Measurements from ENCODE around the gene CTH.

CTH gene

DNA sequence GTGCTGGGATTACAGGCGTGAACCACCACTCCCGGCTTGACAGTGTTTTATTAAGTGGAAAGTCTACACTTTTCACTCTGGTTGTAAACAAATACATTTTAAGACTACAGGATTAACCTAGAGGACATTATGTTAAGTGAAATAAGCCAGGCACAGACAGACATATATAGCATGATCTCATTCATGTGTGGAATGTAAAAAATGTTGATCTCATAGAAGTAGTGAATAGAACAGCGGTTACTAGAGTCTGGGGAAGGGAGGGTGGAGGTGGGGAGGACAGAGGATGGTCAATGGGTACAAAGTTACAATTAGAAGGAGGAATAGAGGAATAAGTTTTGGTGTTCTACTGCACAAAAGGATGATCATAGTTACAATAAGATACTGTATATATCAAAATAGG is 16.9 kb downstream of the CTH start:
- Histone ChIP-seq H3K4me1 (ENCODE audit: control insufficient read depth in 1 of 2, insufficient read depth in 1 of 2, low read depth in 1 of 2, low read length in 1 of 2) (no peaks in the 10 kb centered on the region), H3K27me3 (no peaks in the 10 kb centered on the region), H3K27ac (no peak overlapping the region), H3K9me3 (no peaks in the 10 kb centered on the region), H3K4me3 (ENCODE audit: low read depth in 1 of 2, low read length in 1 of 2) (no peak overlapping the region), H3K36me3 (no peaks in the 10 kb centered on the region)
- TF ChIP-seq, protein P1, sequence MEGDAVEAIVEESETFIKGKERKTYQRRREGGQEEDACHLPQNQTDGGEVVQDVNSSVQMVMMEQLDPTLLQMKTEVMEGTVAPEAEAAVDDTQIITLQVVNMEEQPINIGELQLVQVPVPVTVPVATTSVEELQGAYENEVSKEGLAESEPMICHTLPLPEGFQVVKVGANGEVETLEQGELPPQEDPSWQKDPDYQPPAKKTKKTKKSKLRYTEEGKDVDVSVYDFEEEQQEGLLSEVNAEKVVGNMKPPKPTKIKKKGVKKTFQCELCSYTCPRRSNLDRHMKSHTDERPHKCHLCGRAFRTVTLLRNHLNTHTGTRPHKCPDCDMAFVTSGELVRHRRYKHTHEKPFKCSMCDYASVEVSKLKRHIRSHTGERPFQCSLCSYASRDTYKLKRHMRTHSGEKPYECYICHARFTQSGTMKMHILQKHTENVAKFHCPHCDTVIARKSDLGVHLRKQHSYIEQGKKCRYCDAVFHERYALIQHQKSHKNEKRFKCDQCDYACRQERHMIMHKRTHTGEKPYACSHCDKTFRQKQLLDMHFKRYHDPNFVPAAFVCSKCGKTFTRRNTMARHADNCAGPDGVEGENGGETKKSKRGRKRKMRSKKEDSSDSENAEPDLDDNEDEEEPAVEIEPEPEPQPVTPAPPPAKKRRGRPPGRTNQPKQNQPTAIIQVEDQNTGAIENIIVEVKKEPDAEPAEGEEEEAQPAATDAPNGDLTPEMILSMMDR (IDR thresholded peaks at IDR 0.05), result no peak

DNA sequence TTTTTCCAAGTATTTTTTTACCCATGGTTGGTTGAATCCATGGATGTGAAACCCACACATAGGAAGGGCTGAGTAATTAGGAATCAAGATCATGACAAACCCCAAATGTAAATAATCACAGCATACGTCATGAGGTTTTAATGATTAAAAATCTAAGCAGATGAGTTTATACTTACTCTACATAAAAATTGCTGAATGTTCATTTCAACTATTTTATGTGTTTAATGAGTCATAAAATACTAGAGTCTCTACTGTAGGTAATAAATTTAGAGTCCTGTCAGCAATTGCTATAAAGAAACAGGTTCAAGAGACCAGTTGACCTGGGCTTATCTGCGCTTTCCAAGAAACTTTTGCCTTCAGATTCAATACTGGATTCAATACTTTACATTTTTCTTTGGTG is 18.2 kb downstream of the CTH start:
- H3K4me1 ChIP-seq (ENCODE audit: control insufficient read depth in 1 of 2, insufficient read depth in 1 of 2, low read depth in 1 of 2, low read length in 1 of 2), result no peaks in the 10 kb centered on the region
- no peaks in the 10 kb centered on the region for H3K27me3 ChIP-seq
- H3K27ac ChIP-seq, result no peak overlapping the region
- H3K4me3 ChIP-seq (ENCODE audit: low read depth in 1 of 2, low read length in 1 of 2), result no peak overlapping the region
- TF ChIP-seq, protein P1 (IDR thresholded peaks at IDR 0.05), result no peak
- H3K9me3 ChIP-seq, result no peaks in the 10 kb centered on the region
- no peaks in the 10 kb centered on the region for H3K36me3 ChIP-seq

DNA sequence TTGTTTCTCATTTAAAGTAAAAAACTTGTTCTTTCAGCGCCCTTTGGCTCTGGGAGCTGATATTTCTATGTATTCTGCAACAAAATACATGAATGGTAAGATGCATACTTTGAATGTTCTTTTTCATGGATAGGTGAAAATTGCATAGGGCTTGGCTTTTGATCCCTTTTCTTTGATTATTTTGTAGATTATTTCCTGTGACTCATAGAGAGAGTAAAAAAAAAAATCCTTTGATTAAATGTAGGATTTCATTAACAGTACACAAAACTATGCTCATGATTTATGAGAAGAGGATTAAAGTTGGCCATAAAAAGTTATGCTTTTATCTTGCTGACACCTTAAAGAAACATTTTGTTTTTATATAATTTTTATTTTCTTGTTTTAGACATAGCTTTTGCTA is 18.7 kb downstream of the CTH start:
- H3K4me1 ChIP-seq (ENCODE audit: control insufficient read depth in 1 of 2, insufficient read depth in 1 of 2, low read depth in 1 of 2, low read length in 1 of 2), result no peaks in the 10 kb centered on the region
- no peaks in the 10 kb centered on the region for H3K9me3 ChIP-seq
- TF ChIP-seq, protein P1 (IDR thresholded peaks at IDR 0.05), result no peak
- H3K4me3 ChIP-seq (ENCODE audit: low read depth in 1 of 2, low read length in 1 of 2), result no peak overlapping the region
- H3K36me3 ChIP-seq, result no peaks in the 10 kb centered on the region
- no peak overlapping the region for H3K27ac ChIP-seq
- H3K27me3 ChIP-seq, result no peaks in the 10 kb centered on the region

DNA sequence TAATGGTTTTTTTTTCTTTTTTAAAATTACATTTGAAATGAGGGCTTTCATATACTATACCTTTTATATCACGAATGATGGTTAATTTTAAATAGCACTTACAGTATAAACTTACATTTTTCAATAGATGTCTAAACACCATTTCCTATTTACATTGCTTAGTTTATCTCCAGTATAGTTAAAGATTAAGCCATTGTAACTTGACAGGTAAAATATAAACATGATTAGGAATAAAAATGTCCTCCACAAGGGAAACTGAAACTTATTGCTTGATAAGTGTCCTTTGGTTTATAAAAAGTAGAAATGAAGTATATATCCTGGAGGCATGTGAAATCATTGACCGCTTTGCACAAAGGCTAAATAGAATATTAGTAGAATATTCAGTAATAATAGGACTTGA is 20.2 kb downstream of the CTH start:
- no peaks in the 10 kb centered on the region for H3K27me3 ChIP-seq
- no peaks in the 10 kb centered on the region for H3K4me1 ChIP-seq (ENCODE audit: control insufficient read depth in 1 of 2, insufficient read depth in 1 of 2, low read depth in 1 of 2, low read length in 1 of 2)
- no peak overlapping the region for H3K4me3 ChIP-seq (ENCODE audit: low read depth in 1 of 2, low read length in 1 of 2)
- no peak overlapping the region for H3K27ac ChIP-seq
- no peaks in the 10 kb centered on the region for H3K9me3 ChIP-seq
- TF ChIP-seq, protein P1 (IDR thresholded peaks at IDR 0.05), result no peak
- no peaks in the 10 kb centered on the region for H3K36me3 ChIP-seq

DNA sequence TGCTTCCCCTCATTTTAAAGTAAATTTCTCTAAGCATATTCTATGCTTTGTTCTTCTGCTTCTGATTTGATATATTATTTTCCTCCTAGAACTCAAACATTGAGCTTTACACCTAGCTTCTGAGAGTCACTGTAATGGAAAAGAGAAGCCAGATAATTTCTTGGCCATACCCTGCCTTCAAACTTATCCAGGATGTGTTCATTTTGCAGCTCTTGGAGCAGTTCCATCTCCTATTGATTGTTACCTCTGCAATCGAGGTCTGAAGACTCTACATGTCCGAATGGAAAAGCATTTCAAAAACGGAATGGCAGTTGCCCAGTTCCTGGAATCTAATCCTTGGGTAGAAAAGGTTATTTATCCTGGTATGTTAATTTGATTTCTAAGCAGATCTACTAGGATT is 20.8 kb downstream of the CTH start:
- Histone ChIP-seq H3K4me3 (ENCODE audit: low read depth in 1 of 2, low read length in 1 of 2) (no peak overlapping the region), H3K27me3 (no peaks in the 10 kb centered on the region), H3K4me1 (ENCODE audit: control insufficient read depth in 1 of 2, insufficient read depth in 1 of 2, low read depth in 1 of 2, low read length in 1 of 2) (no peaks in the 10 kb centered on the region), H3K27ac (no peak overlapping the region), H3K36me3 (no peaks in the 10 kb centered on the region), H3K9me3 (no peaks in the 10 kb centered on the region)
- TF ChIP-seq, protein P1 (IDR thresholded peaks at IDR 0.05), result no peak

DNA sequence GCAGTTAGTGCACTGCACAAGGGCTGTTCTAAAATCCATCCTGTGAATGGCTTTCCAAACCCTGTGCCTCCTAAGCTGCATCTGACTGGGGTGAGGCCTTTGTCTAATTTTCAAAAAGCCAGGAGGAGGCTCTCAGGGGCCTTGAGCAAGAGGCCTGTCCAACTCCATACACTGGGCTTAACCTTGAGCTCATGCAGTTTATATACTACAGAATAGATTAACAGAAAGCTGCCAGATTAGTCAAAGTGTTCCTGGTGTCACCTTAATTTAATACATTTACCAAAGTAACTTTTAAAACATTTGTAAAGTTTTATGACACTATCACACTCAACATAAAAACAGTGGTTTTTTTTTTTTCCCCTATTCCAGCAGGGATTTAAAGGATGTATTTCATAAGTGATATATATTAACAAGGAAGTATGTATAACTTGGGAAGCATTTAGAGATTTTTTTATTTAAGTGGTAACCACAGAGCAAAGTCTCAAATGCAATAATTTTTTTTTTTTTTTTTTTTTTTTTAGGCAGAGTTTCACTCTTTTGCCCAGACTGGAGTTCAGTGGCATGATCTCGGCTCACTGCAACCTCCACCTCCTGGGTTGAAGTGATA is 23.3 kb downstream of the CTH start:
- Histone ChIP-seq H3K27me3 (no peaks in the 10 kb centered on the region), H3K9me3 (no peaks in the 10 kb centered on the region), H3K36me3 (no peaks in the 10 kb centered on the region), H3K4me3 (ENCODE audit: low read depth in 1 of 2, low read length in 1 of 2) (no peak overlapping the region), H3K4me1 (ENCODE audit: control insufficient read depth in 1 of 2, insufficient read depth in 1 of 2, low read depth in 1 of 2, low read length in 1 of 2) (no peaks in the 10 kb centered on the region), H3K27ac (no peak overlapping the region)
- TF ChIP-seq, protein P1 (IDR thresholded peaks at IDR 0.05), result no peak

Measured in neutrophil (primary cell).